AG08396 (cell line): ENCODE measurements around the gene ZIC2.

ENCODE experiments used
- DNase-seq: peaks from one replicate; pipeline ENCODE4 v3.0.0; 2012; ENCODE audit warnings: low spot score, mixed read lengths

The ZIC2 gene

DNA sequence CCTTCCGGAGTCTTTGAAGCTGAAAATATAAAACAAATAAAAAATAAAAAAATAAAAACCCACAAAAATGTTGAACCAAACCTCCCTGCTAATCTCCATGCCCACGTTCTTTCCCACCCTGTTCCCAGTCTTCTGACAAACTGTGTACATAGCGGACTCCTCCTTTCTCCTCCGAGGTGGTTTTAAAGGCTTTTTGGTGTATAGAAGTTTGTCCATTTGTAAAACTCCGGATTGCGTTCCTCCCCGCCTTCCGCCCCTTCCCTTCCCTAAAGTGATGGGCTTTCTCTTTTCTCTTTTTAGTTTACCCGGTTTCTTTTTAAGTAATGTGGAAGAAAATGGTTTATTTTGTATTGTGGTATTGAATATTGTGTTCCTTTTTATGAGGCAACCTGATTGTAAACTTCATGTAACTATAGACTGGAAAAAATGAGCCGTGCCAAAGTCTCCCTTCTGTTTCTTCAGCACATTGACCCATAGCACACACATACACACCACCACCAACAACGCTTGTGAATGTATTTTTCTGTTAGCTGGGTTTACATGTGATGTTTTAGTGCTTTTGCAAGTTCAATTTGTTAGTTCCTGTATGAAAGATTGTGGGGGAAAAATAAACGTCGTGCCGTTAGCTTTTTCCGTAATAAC, 4.4 kb downstream of the ZIC2 start:
- DNase-seq = no peak

DNA sequence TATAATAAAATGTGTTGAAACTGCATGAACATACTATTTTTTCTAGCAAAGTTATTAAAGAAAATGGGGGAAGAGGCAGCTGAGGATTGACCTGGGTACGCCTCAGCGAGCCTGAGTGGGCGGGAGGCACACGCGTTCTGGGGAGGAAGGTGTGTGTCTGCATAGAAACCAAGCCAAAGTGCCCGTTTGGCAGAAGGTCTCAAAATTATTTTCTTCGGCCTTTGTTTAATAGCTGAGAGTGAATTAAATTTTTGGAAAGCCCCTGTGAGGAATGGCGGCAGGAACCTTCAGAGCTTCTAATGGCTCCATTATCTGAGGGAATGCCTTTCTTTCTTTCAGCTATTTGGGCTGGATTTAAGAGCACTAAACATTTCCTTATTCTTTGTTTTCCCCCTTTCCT, 5.2 kb downstream of the ZIC2 start:
- no peak for DNase-seq

DNA sequence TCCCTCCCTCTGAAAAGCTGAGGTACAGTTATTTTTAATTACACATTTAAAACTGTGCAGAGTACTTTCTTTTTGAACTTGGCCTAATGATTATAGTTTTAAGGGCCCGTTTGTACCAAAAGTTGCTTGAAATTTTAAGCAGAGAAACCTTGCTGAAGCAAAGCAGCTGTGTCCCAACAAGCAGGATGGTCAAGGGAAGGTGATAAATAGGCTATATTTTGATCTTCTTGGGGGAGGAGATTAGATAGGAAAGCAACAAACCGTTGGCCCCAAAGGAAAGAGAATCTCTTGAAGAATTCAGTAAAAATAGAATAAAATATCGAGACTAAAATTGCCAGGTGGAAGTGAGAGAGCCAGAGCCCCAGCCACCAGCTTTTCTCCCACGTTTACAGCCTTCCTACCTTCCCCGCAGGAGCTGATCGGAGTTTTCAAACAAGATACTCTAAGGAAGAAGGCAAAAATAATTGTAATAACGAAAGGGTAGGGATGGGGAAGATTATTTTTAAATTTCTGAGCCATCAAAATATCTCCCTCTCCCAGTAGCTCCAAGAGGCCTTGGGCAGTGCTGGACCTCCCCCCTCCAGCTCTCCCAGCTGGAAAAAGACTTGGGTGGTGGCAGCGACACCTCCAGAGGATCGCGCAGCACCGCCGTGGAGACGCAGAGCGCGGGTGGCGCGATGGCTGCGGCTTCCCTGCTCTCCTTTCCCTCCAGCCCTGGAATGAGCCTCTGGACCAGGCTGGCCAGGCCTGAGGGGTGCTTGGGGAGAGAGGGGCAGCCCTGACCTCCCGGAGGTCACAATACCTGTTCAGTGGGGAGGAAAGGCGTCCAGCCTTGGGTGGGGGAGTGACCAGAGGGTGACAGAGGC, 5.8 kb downstream of the ZIC2 start:
- DNase-seq = no peak

DNA sequence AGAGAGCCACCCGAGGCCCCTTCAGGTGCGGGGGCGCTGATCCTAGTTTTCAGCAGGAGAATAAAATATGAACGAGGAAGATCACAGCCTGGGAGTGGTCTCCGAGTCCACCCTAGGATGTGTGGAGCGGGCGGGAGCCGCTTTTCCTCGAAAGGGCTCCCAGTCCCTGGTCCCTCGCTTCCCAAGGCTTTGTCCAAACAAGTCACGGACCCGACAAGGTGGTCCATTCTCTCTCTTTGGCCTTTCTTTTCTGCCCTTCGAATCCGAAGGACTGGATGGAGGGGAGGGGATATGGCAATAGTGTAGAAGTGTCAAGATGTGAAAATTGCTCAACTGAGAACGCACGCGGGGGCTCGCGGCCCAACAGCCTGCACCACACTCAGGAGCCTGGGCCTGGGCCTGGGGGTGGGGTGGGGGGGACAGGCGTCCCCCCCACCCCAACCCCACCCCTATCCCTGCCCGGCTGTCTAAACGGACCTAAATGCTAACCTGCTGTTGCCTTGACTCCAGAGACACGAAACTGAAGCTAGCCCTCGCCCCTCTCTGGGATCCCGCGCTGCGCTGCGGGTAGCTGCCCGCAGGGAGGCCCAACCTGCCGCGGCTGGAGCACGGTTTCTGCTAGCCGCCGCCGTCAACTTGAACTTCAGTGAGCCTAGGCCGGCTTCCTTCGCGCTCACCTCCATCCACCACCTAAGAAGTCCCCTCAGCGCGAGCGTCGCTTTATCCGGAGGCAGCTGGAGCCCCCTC, 7.1 kb downstream of the ZIC2 start:
- no peak for DNase-seq

- DNase-seq = no peak
These were observed 7.9 kb downstream of the ZIC2 start for GRCh38 chr13:99989276-99990125.

DNA sequence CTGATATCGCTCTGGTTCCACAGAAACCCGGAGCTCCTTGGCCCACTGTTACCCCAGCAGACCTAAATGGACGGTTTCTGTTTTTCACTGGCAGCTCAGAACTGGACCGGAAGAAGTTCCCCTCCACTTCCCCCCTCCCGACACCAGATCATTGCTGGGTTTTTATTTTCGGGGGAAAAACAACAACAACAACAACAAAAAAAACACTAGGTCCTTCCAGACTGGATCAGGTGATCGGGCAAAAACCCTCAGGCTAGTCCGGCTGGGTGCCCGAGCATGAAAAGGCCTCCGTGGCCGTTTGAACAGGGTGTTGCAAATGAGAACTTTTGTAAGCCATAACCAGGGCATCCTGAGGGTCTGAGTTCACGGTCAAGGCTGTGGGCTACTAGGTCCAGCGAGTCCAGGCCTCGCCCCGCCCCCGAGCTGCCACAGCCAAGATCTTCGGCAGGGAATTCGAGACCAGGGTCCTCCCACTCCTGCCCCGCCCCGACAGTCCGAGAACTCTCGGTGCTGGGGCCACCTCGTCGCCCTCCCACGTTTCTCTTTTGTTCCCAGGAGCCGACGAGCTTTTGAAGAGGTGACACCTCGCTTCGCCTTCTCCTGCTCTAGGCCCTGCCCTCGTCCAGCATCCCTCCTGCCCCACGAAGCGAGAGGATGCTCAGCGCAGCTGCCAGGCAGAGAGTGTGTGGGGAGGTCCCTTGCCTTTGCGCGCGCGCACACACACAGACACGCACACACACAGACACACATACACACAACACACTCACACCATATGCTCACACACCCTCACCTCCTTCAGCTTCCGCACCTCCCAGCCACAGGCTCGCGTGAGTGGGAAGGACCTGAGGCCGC, 8.8 kb downstream of the ZIC2 start:
- no peak for DNase-seq

GRCh38 chr13:99991013-99991827, 9.6 kb downstream of the ZIC2 start:
- no peak for DNase-seq

DNA sequence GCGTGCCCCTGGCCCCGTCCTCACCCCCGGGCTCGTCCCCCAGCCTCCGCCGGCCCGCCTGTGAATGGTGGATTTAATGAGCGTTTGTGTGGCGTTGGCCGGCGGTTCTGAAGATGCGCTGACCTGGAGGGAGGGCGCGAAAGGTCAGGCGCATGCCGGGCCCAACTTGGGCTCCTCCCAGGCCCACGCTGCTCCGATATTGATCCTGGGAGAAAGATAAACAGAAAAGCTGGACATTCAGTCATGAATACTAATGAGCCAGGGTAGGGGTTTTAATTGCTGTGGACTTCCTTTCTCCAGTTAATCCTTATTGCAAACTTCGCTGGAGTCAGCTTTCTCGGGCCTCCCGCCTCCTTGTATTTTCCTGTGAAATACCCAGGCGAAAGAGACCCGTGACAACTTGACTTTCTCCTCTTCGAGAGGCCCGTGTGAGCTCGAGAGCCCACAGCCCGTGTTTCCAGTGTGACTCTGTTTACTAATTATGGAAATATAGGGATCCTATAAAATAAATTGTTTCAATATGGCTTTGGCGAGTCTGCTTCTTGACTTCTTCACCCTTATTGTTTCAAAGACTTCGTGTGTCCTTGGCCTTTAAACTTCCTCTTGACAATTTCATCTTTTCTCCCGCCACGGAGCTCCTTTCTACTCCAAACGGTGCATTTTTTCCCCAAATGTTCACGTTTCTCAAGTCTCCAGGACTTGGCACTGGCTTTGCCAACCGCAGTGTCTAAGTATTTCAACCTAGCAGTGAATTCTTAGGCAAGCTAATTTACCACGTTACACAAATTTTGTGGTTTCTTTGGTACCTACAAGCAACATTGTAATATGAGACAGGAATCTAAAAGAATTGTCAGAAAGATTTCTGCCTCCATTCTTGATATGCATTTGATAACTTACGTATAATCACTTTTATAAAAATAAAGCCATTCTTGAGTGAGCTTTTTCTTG, 10.5 kb downstream of the ZIC2 start:
- DNase-seq = no peak

- no peak for DNase-seq
These were observed 11.4 kb downstream of the ZIC2 start for GRCh38 chr13:99992949-99993351.

GRCh38 chr13:99993660-99994637, 12.4 kb downstream of the ZIC2 start:
- no peak for DNase-seq

DNA sequence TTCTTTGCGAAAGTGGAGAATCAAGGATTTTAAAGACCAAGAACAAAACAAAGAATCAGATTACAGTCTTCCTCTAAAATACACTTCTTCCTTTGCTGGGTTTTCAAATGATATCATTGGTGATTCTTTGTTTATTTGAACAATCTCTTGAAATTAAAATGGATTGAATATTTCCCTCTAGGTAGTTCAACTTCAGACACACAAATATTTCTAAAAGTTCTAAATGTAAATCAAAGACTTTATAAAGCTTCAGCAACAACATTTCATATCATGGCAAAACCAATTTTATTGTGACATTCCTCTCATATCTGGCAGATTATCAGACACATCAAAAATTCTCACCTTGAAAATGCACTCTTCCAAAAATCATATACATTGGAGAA, 13.0 kb downstream of the ZIC2 start:
- DNase-seq = no peak

GRCh38 chr13:99995104-99995588, 13.6 kb downstream of the ZIC2 start:
- no peak for DNase-seq

GRCh38 chr13:99995589-99996380, 14.2 kb downstream of the ZIC2 start:
- DNase-seq = no peak

DNA sequence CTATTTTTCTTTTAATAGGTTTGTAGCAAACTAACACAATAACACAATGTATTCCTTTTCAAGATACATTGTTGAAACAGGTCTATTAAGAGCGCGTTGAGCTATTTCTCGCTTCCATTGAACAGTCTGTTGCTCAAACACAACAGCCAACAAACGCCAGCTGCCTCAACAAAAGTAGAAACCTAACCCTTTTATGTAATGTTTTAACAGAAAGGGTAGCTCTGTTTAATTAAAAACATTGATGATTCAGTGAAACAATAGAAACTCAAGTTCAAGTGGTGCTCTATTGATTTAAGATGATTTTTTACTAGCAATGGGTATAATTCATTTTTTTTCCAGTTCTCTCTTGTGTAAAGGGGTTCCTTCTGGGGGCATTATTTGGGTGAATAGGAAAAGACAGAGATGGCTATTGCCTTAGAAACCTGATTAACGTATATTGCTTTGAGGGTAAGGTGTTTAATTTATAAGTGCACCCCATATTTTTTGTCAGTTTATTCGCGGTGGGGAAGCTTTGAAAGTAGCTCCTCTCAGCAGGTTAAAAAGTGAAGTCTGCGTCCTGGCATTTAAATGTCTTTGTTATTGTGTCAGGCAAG, 14.9 kb downstream of the ZIC2 start:
- DNase-seq = no peak

GRCh38 chr13:99997702-99998214, 16.2 kb downstream of the ZIC2 start:
- DNase-seq = no peak

DNA sequence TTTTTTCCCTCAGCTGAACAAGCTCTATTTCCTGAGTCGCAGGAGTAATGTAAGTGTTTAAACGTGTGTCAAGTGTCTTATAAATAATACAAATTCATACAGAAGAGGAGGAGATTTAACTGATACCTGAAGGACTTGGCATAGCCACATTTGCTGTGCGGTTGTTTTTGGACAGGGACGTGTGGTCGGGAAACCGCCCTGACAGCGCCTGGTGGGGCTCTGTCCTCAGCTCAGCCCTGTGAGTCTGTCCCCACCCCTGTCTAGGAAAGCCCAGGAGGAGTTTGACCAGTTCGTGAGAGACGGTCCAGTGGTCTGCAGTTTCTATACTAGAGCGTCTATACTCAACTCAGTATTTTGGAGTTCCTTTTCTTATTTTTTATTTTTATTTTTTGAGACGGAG, 16.7 kb downstream of the ZIC2 start:
- DNase-seq = no peak
